ENCODE data around the gene MMAB. TPM values are rescaled to one million over a fixed set of nuclear protein-coding genes. Genes with fewer than 3 reads are reported as not detected.

The MMAB gene
- total and polyA plus RNA-seq, 5 donors from 2014 or later: 6.8 to 22.4 (median 21.9) TPM

DNA sequence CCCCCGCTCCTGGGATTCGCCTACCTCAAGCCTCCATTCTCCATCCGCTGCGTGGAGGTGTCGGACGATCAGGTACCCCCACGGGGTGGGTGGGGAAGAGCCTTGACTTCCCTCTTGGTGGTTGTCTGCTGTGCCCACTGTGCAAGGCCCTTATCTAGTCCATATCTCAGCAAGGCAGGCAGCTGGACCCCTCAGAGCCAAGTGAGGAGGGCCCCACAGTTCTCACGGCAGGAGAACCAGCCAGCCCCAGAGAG lies 39.9 kb downstream of the MMAB start:
- H3K27ac Mint-ChIP-seq: no peak overlapping the region
- DNase-seq (no peak), ATAC-seq (ENCODE audit: low read depth in 2 of 2) (no peak)
- H3K4me3 Mint-ChIP-seq: no peak overlapping the region
- Histone ChIP-seq H3K4me3 (ENCODE audit: low read depth, low read length) (no peak overlapping the region), H3K36me3 (ENCODE audit: control insufficient read depth, insufficient read depth, low read length) (peaks cover 47% of the 10 kb centered on the region), H3K27me3 (ENCODE audit: control insufficient read depth, insufficient read depth, low read length) (no peaks in the 10 kb centered on the region), H3K27ac (ENCODE audit: insufficient read depth, low read length, poor library complexity, severe bottlenecking) (no peak overlapping the region), H3K4me1 (ENCODE audit: control insufficient read depth, insufficient read depth, low read length, poor library complexity, severe bottlenecking) (no peaks in the 10 kb centered on the region), H3K9me3 (ENCODE audit: control insufficient read depth in 2 of 2, low read length in 2 of 2) (no peaks in the 10 kb centered on the region)
- H3K4me1 Mint-ChIP-seq: no peaks in the 10 kb centered on the region
- H3K9me3 Mint-ChIP-seq: no peaks in the 10 kb centered on the region
- peaks cover 32% of the 10 kb centered on the region for H3K36me3 Mint-ChIP-seq
- H3K27me3 Mint-ChIP-seq: no peaks in the 10 kb centered on the region

DNA sequence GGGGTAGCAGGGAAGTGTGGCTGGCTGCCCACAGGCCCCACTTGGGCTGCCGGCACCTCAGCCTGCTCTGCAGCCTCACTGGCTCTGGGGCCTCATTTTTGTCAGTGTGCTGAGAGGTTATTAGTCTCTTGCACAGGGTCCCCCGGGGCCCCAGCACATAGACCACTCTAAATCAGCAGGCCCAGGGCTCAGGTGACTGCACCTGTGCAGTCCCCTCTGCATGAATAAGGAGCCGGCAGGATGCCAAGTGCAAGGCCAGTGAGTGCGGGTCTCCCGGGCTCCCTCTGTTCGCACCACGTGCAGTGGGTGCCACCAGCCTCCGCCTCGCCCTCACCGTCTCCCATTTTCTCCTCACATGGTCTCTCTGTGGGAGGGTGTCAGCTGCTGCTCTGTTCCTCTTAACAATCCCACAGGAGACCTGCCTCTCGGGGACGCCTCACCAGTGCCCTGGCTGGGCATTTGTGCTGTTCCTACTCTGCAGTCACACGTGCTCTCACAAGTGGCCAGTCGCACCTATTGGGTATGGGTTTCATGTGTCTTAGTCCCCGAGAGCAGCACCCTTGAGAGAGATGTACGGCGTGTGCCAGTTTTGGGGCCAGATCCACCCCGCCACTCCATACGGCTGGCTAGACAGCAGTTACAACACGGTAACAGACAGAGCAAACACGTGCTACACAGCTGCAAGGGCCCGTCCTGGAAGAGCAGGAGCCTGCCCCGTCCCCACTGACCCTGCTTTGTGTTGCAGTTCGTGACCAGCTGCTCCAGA lies 40.4 kb downstream of the MMAB start:
- Mint-ChIP-seq H3K9me3 (no peaks in the 10 kb centered on the region), H3K36me3 (peaks cover 34% of the 10 kb centered on the region), H3K27me3 (no peaks in the 10 kb centered on the region), H3K27ac (no peak overlapping the region), H3K4me1 (no peaks in the 10 kb centered on the region), H3K4me3 (peak overlapping the region in 1 of 4 donors; percentile 21)
- Histone ChIP-seq H3K4me3 (ENCODE audit: low read depth, low read length) (no peak overlapping the region), H3K9me3 (ENCODE audit: control insufficient read depth in 2 of 2, low read length in 2 of 2) (no peaks in the 10 kb centered on the region), H3K27me3 (ENCODE audit: control insufficient read depth, insufficient read depth, low read length) (no peaks in the 10 kb centered on the region), H3K4me1 (ENCODE audit: control insufficient read depth, insufficient read depth, low read length, poor library complexity, severe bottlenecking) (no peaks in the 10 kb centered on the region), H3K27ac (ENCODE audit: insufficient read depth, low read length, poor library complexity, severe bottlenecking) (no peak overlapping the region), H3K36me3 (ENCODE audit: control insufficient read depth, insufficient read depth, low read length) (peaks cover 50% of the 10 kb centered on the region)
- DNase-seq (no peak), ATAC-seq (ENCODE audit: low read depth in 2 of 2) (no peak)

DNA sequence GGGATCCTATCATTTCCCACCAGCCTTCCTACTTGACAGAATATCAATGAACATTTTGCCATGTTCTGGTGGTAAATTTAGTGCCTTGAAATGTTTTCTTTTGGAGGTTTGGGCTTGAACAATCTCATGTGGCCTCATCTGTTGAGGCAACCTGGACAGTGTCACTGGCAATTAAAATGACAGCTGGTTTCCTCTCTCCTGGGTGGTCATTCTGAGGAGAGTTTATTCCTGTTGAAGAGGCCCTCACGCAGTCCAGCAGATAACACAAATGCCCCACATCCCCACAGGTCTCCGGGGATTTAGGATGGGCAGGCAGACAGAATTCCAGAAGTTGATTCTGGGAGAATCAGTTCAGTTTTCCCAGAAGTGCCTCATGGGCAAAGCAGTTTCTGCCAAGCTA lies 41.9 kb downstream of the MMAB start:
- Histone ChIP-seq H3K27ac (ENCODE audit: insufficient read depth, low read length, poor library complexity, severe bottlenecking) (no peak overlapping the region), H3K36me3 (ENCODE audit: control insufficient read depth, insufficient read depth, low read length) (peaks cover 60% of the 10 kb centered on the region), H3K4me1 (ENCODE audit: control insufficient read depth, insufficient read depth, low read length, poor library complexity, severe bottlenecking) (no peaks in the 10 kb centered on the region), H3K4me3 (ENCODE audit: low read depth, low read length) (no peak overlapping the region), H3K27me3 (ENCODE audit: control insufficient read depth, insufficient read depth, low read length) (no peaks in the 10 kb centered on the region), H3K9me3 (ENCODE audit: control insufficient read depth in 2 of 2, low read length in 2 of 2) (no peaks in the 10 kb centered on the region)
- ATAC-seq (ENCODE audit: low read depth in 2 of 2) (no peak), DNase-seq (no peak)
- Mint-ChIP-seq H3K36me3 (peaks cover 40% of the 10 kb centered on the region), H3K4me3 (no peak overlapping the region), H3K27me3 (no peaks in the 10 kb centered on the region), H3K4me1 (no peaks in the 10 kb centered on the region), H3K27ac (no peak overlapping the region), H3K9me3 (no peaks in the 10 kb centered on the region)

DNA sequence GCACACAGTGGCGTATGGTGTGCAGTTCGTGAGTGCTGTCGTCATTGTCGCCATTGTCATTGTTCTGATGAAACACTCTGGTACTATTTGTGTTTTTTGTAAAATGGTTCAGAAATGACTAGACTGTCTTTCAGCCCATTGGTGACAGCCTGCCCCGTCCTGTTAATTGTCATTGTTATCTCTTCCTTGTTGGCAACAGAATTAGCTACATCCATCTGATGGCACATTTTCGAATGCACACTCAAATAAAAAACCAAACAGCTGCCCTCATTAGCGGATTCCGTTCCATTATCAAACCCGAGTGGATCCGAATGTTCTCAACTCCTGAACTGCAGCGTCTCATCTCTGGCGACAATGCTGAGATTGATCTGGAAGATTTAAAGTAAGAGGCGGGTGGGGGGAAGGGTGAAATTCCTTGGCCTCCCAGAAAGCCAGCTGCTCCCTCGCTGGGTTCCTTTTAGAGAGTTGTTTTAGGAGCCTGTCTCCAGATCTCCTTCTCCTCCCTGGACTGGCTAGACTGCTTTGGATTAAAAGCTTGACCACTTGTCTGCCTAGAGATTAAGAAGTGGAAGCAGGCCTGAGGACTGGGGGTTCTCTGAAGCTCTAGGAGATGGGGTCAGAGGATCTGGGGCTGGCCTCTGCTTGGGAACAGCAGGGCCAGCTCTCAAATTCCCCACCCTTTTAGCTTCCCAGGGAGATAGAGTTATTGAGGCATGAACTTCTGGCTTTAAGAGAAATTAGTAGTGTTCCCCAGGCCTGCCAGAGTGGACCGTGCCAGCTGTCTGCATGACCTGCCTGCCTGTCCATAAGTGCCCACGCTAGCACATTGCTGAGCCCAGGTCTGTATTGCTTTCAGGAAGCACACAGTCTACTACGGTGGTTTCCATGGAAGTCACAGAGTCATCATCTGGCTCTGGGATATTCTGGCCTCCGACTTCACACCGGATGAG lies 43.3 kb downstream of the MMAB start:
- no peaks in the 10 kb centered on the region for H3K9me3 Mint-ChIP-seq
- H3K4me1 ChIP-seq (ENCODE audit: control insufficient read depth, insufficient read depth, low read length, poor library complexity, severe bottlenecking): no peaks in the 10 kb centered on the region
- H3K4me1 Mint-ChIP-seq: no peaks in the 10 kb centered on the region
- H3K27me3 Mint-ChIP-seq: no peaks in the 10 kb centered on the region
- H3K4me3 ChIP-seq (ENCODE audit: low read depth, low read length): no peak overlapping the region
- H3K36me3 Mint-ChIP-seq: peaks cover 45% of the 10 kb centered on the region
- H3K27ac Mint-ChIP-seq: no peak overlapping the region
- ATAC-seq (ENCODE audit: low read depth in 2 of 2) (no peak), DNase-seq (no peak)
- H3K4me3 Mint-ChIP-seq: no peak overlapping the region
- no peaks in the 10 kb centered on the region for H3K9me3 ChIP-seq (ENCODE audit: control insufficient read depth in 2 of 2, low read length in 2 of 2)
- no peak overlapping the region for H3K27ac ChIP-seq (ENCODE audit: insufficient read depth, low read length, poor library complexity, severe bottlenecking)
- no peaks in the 10 kb centered on the region for H3K27me3 ChIP-seq (ENCODE audit: control insufficient read depth, insufficient read depth, low read length)
- peaks cover 68% of the 10 kb centered on the region for H3K36me3 ChIP-seq (ENCODE audit: control insufficient read depth, insufficient read depth, low read length)

DNA sequence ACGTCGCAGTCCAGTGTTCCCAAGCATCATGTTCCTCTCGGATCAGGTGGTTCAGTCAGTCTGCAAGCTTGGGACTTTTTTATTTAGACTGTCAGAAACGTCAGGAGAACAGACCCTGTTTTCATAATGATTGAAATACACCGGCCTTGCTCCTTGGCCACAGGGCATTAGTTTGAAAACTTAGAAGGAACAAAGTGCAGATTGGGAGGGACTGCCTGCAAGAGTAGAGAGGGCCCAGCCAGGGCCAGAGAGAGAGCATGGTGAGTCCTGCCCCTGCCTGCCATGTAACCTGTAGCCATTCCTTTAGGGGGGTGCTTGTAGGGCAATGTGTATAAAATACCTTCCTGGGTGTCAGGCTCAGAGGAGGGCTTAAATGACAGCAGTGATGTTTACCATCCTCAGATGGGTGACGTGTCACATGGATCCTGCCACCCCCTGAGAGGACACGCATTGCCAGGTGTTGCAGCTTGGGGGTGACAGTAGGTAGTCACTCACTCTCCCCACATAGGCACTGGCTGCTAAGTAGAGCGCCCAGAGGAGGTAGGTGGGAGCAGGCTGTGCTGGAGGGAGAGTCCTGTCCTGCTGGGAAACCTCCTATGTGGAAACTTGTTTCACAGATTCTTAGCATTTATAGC lies 45.7 kb downstream of the MMAB start:
- Histone ChIP-seq H3K4me3 (ENCODE audit: low read depth, low read length) (no peak overlapping the region), H3K9me3 (ENCODE audit: control insufficient read depth in 2 of 2, low read length in 2 of 2) (no peaks in the 10 kb centered on the region), H3K27me3 (ENCODE audit: control insufficient read depth, insufficient read depth, low read length) (no peaks in the 10 kb centered on the region), H3K36me3 (ENCODE audit: control insufficient read depth, insufficient read depth, low read length) (peaks cover 76% of the 10 kb centered on the region), H3K4me1 (ENCODE audit: control insufficient read depth, insufficient read depth, low read length, poor library complexity, severe bottlenecking) (no peaks in the 10 kb centered on the region), H3K27ac (ENCODE audit: insufficient read depth, low read length, poor library complexity, severe bottlenecking) (no peak overlapping the region)
- no peak overlapping the region for H3K27ac Mint-ChIP-seq
- ATAC-seq (ENCODE audit: low read depth in 2 of 2) (no peak), DNase-seq (no peak)
- peaks cover 45% of the 10 kb centered on the region for H3K36me3 Mint-ChIP-seq
- H3K27me3 Mint-ChIP-seq: no peaks in the 10 kb centered on the region
- H3K4me1 Mint-ChIP-seq: no peaks in the 10 kb centered on the region
- no peak overlapping the region for H3K4me3 Mint-ChIP-seq
- H3K9me3 Mint-ChIP-seq: no peaks in the 10 kb centered on the region

DNA sequence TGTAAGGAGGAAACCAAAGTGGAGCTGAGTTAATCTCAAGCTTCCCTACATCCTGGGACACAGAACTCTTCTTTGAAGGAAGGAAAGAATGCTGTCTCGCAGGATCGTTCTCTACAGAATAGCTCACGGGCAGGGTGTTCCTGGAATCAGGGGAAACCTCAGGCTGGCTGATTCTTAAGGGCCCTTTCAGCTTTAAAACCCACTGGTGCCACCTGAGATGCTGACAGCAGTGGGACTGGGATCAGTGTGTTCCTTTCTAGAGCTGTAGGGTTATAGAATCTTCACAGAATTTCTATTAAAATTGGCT lies 48.1 kb downstream of the MMAB start:
- Mint-ChIP-seq H3K27ac (no peak overlapping the region), H3K36me3 (peaks cover 49% of the 10 kb centered on the region), H3K4me3 (no peak overlapping the region), H3K9me3 (no peaks in the 10 kb centered on the region), H3K27me3 (no peaks in the 10 kb centered on the region), H3K4me1 (no peaks in the 10 kb centered on the region)
- no peak overlapping the region for H3K4me3 ChIP-seq (ENCODE audit: low read depth, low read length)
- DNase-seq (no peak), ATAC-seq (ENCODE audit: low read depth in 2 of 2) (no peak)
- peaks cover 82% of the 10 kb centered on the region for H3K36me3 ChIP-seq (ENCODE audit: control insufficient read depth, insufficient read depth, low read length)
- no peak overlapping the region for H3K27ac ChIP-seq (ENCODE audit: insufficient read depth, low read length, poor library complexity, severe bottlenecking)
- H3K27me3 ChIP-seq (ENCODE audit: control insufficient read depth, insufficient read depth, low read length): no peaks in the 10 kb centered on the region
- no peaks in the 10 kb centered on the region for H3K4me1 ChIP-seq (ENCODE audit: control insufficient read depth, insufficient read depth, low read length, poor library complexity, severe bottlenecking)
- H3K9me3 ChIP-seq (ENCODE audit: control insufficient read depth in 2 of 2, low read length in 2 of 2): no peaks in the 10 kb centered on the region

DNA sequence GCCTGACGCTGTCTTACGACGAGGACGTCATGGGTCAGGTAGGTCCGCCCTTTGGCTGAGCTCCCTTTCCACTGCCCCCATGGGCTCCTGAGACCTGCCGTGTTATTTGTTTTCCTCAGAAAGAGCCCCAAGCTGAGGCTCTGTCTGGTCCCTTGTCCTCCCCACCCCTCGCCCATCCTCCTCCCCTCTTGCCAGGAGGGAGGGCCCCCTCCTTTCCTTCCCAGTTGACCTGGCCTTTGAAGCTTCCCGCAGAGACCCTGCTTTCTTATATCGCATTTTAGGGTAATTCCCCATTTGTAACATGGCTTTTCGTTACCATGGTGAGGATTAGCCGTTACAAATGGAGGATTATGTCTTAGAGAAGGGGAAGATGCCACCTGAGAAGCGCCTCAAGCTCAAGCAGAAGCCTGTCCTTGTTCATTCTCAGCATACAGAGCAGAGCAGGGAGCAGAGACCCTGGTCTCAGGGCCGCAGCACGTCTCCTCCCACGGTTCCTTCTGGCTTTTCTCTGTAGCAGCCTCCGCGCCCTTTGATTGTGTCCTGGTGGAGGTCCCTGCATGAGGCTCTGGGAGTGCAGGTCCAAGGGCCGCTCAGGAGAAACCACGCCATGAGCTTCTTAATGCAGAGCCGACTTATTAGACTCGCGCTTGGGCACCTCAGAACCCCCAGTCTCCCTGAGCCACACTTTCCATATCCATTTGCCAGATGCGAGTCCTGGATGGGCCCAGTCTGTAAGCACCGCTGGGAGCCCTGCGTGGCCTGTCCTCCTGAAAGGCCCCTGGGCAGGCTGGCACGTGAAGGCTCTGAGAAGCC lies 48.6 kb downstream of the MMAB start:
- Mint-ChIP-seq H3K27me3 (no peaks in the 10 kb centered on the region), H3K4me3 (no peak overlapping the region), H3K4me1 (no peaks in the 10 kb centered on the region), H3K36me3 (peaks cover 48% of the 10 kb centered on the region), H3K9me3 (no peaks in the 10 kb centered on the region), H3K27ac (no peak overlapping the region)
- DNase-seq (no peak), ATAC-seq (ENCODE audit: low read depth in 2 of 2) (no peak)
- no peaks in the 10 kb centered on the region for H3K9me3 ChIP-seq (ENCODE audit: control insufficient read depth in 2 of 2, low read length in 2 of 2)
- H3K4me1 ChIP-seq (ENCODE audit: control insufficient read depth, insufficient read depth, low read length, poor library complexity, severe bottlenecking): no peaks in the 10 kb centered on the region
- H3K27me3 ChIP-seq (ENCODE audit: control insufficient read depth, insufficient read depth, low read length): no peaks in the 10 kb centered on the region
- peaks cover 78% of the 10 kb centered on the region for H3K36me3 ChIP-seq (ENCODE audit: control insufficient read depth, insufficient read depth, low read length)
- no peak overlapping the region for H3K27ac ChIP-seq (ENCODE audit: insufficient read depth, low read length, poor library complexity, severe bottlenecking)
- H3K4me3 ChIP-seq (ENCODE audit: low read depth, low read length): no peak overlapping the region
